Memory B cell (primary cell): Measurements from ENCODE around the gene XXYLT1.

Experiments
- ATAC-seq: fragments of 150-1000 bp; cut with Tn5 transposase; 2 replicates; pipeline ENCODE4 v1.10.0; 2021; ENCODE audit warnings: low read depth, mild to moderate bottlenecking, moderate library complexity
- DNase-seq, 2 donors: peaks; one replicate each; pipeline ENCODE4 v3.0.0; 2022; ENCODE audit warnings: low spot score in 2 of 2
- H3K27ac Mint-ChIP-seq: one replicate; pipeline ENCODE4 v1.8.0; 2022; ENCODE audit warnings: mild to moderate bottlenecking, moderate library complexity, mixed read lengths
- H3K27me3 Mint-ChIP-seq: one replicate; pipeline ENCODE4 v1.8.0; 2022; ENCODE audit warnings: mixed read lengths
- H3K36me3 Mint-ChIP-seq: one replicate; pipeline ENCODE4 v1.8.0; 2022; ENCODE audit warnings: mild to moderate bottlenecking, mixed read lengths
- H3K4me1 Mint-ChIP-seq: one replicate; pipeline ENCODE4 v1.8.0; 2022; ENCODE audit warnings: mixed read lengths
- H3K4me3 Mint-ChIP-seq: one replicate; pipeline ENCODE4 v1.8.0; 2022; ENCODE audit warnings: mild to moderate bottlenecking, moderate library complexity, mixed read lengths
- H3K9me3 Mint-ChIP-seq: one replicate; pipeline ENCODE4 v1.8.0; 2022; ENCODE audit warnings: mixed read lengths

Gene XXYLT1

DNA sequence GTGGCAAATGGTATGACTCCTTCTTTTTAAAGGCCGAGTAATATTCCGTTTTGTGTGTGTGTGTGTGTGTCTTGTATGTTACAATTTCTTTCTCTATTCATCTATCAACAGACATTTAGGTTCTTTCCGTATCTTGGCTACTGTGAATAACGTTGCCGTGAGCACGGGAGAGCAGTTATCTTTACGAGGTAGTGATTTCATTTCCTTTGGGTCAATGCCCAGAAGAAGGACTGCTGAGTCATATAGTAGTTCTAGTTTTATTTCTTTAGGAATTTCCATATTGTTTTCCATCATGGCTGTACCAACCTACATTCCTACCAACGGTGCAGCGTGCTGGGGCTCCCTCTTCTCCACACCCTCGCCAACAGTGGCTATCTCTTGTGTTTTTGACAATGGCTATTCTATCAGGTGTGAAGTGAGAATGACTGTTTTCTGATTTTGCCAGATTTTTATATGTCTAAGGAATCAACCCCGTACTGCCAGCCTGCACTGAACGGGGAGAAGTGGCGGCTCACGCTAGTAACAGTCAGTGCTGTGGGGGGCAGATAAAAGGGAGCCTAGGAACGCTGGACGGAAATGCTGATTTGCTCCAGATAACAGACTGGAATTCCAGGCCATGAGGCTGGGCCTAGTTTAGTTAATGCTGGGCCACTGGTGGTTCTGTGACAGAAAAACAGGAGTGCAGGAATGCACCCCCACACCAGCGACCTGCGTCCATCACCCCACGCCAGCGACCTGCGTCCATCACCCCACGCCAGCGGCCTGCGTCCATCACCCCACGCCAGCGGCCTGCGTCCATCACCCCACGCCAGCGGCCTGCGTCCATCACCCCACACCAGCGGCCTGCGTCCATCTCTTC is 168.1 kb downstream of the XXYLT1 start:
- H3K27me3 Mint-ChIP-seq: no peaks in the 10 kb centered on the region
- ATAC-seq (no peak), DNase-seq (no peak)
- H3K4me1 Mint-ChIP-seq: peaks cover 31% of the 10 kb centered on the region
- H3K9me3 Mint-ChIP-seq: no peaks in the 10 kb centered on the region
- no peak overlapping the region for H3K4me3 Mint-ChIP-seq
- H3K36me3 Mint-ChIP-seq: no peaks in the 10 kb centered on the region
- peak overlapping the region; percentile 90 for H3K27ac Mint-ChIP-seq

DNA sequence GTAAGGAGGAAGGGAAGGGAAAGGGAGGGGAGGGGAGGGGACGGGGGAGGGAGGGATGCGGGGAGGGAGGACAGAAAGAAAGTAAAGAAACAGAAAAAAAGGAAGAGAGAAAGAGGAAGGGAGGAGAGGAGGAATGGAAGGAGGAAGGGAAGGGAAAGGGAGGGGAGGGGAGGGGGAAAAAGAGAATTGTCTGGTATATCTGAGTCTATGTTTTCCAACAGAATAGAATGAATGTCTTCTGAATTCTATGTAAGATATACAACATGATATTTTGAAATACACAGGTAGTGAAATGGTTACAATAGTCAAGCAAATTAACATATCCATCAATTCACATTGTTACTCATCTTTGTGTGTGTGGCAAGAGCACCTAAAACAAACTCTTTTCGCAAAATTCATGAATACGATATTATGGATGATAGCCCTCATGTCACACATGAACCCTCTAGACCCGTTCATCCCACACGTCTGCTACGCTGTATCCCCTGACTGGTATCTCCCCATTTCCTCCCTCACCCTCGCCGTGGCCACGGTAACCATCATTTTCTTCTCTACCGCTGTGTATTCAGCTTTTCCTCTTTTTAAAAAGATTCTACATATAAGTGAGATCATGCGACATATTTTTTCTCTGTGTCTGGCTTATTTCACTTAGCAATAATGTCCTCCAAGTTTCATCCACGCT is 168.9 kb downstream of the XXYLT1 start:
- peak overlapping the region; percentile 47 for H3K4me3 Mint-ChIP-seq
- H3K36me3 Mint-ChIP-seq: no peaks in the 10 kb centered on the region
- ATAC-seq: no peak
- no peaks in the 10 kb centered on the region for H3K9me3 Mint-ChIP-seq
- H3K27ac Mint-ChIP-seq: peak overlapping the region; percentile 90
- peaks cover 36% of the 10 kb centered on the region for H3K4me1 Mint-ChIP-seq
- DNase-seq: no peak
- H3K27me3 Mint-ChIP-seq: no peaks in the 10 kb centered on the region

DNA sequence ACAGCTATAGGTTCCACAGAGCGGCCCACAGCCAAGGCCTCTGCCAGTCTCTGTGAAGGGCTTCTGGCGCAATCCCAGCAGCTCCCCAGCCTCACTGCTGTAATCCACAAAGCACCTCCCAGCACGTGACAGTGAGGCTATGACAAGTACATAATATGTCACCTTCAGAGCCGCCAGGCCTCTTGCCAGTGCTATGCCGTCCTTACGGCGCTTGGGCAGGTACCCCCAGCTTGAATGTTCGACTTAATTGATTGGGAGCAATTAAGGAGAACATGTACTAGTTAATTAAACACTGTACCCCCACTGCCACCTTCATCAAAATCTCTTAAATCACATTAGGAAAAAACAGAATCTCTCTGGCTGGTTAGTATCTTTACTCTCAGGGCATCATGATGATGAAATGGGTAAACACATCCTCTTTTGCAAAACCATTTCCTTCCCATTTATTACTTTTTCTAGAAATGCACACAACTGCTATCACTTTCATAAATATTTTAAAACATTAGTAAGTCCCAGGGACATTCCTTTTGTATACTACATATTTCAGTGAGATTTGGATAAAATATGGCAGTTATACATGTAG is 169.9 kb downstream of the XXYLT1 start:
- H3K27ac Mint-ChIP-seq: peak overlapping the region; percentile 90
- no peaks in the 10 kb centered on the region for H3K9me3 Mint-ChIP-seq
- DNase-seq (peak; percentile 36 to 42), ATAC-seq (peak; percentile 90)
- H3K27me3 Mint-ChIP-seq: no peaks in the 10 kb centered on the region
- no peaks in the 10 kb centered on the region for H3K36me3 Mint-ChIP-seq
- peak overlapping the region; percentile 47 for H3K4me3 Mint-ChIP-seq
- H3K4me1 Mint-ChIP-seq: peaks cover 38% of the 10 kb centered on the region

DNA sequence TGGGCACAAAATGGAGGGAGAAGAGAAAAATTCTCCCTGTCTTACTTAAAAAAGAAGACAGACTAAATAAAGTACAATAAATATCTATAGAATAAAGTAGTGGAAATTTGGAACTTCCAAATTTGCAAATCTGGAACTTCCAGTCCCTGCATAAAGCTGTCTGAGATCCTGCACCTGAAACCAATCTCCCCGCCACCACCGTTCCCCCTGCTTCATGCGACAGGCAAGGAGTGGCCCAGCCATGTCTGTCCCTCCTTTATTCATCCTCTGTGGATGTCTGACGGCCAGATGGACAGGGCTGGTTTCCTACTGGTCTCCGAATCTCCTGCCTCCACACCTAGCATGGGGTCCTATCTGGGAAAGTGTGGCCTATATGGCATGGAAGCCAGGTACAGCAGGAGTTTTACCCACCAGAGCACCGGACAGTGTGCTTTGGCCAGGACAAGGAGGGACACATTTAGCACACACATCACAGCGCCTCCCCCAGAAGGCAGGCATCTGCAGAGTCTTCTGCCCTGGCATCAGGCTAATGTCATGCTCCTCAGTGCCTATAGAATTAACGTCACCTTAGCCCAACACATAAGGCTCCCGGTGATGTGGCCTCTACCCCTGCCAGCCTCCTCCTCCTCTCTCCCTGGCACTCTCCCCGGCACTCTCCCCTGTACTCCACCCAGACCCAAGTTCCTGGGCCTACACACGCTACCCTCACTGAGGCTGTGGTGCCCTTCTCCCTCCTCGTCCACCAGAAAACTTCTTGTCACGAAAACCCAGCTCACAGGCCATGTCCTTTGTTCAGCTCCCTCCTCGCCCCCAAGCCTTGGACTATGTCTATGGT is 170.8 kb downstream of the XXYLT1 start:
- ATAC-seq: no peak
- no peaks in the 10 kb centered on the region for H3K9me3 Mint-ChIP-seq
- no peak for DNase-seq
- no peaks in the 10 kb centered on the region for H3K27me3 Mint-ChIP-seq
- H3K36me3 Mint-ChIP-seq: no peaks in the 10 kb centered on the region
- H3K4me1 Mint-ChIP-seq: peaks cover 46% of the 10 kb centered on the region
- H3K27ac Mint-ChIP-seq: peak overlapping the region; percentile 90
- H3K4me3 Mint-ChIP-seq: no peak overlapping the region

DNA sequence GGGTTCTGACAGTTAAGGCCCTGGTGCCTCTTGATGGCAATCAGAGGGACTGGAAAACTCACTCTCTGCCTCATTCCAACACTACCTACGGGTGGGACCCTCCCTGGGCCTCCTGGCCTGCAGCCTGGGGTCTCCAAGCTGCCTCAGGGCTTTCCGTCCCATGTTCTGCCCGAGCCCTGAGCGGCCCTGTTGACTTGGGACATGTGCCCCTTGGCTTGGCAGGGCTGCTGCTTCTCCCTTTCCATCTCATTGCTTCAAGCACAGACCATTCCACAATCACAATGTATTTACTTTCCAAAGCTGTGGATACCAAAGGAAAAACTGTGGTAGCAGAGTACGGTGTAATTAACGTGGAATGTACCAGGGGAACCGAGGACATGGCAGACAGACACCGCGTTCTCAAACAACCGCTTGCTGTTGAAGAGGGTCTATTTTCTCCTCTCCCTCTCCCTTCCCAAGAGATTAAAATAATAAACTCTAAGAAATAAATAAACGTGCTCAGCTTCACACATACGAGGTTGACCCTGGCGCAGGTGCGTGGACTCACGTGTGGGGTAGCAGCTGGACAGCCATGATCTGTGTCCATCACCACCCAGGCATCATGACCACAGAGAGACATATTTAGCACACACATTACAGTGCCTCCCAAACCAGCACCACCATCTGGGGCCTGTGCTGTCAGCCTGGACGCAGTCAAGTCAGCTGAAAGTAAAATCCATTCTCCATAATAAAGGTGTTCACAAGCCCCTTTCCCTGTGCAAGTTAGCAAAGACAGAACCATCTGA is 172.0 kb downstream of the XXYLT1 start:
- H3K27me3 Mint-ChIP-seq: no peaks in the 10 kb centered on the region
- H3K4me3 Mint-ChIP-seq: no peak overlapping the region
- H3K27ac Mint-ChIP-seq: no peak overlapping the region
- peaks cover 56% of the 10 kb centered on the region for H3K4me1 Mint-ChIP-seq
- DNase-seq (no peak), ATAC-seq (no peak)
- H3K36me3 Mint-ChIP-seq: no peaks in the 10 kb centered on the region
- H3K9me3 Mint-ChIP-seq: no peaks in the 10 kb centered on the region

DNA sequence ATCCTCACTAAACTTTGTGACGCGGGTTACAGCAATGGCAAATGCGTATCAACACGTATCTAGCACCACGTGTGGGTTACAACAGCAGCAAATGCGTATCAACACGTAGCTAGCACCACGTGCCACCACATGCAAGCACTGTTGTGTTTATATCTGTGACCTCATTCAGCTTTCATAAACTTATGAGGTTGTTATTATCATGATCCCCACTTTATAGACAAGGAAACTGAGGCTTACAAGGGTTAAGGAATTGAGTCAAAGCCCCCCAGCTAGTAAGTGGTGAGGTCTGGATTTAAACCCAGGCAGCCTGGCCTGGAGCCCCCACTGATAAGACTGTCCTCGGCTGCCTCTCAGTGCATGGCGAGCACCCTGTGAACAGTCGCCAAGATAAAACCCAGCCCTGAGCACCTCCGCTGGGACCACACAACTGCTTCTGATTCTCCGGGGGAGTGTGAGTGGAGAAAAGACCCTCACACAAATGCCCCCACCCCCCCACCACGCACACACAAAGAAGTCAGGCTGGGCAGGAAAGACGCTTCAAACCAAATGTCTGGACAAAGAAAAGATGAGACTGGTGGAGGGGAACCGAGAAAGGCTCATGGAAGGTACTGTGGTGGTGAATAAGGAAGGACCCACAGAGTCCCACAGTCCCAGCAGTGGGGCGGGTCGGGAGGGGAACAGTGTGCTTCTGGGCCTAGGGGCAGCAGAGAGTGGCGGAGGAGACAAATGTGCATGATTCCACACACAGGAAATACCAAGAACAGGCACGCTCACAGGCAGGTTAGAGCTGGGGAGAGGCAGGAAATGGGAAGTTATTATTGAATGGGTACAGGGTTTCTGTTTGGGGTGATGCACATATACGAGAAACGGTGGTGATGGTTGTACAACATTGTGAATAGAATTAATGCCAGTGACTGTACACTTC is 173.4 kb downstream of the XXYLT1 start:
- Mint-ChIP-seq H3K27ac (peak overlapping the region; percentile 38), H3K27me3 (no peaks in the 10 kb centered on the region), H3K36me3 (no peaks in the 10 kb centered on the region), H3K4me1 (peaks cover 56% of the 10 kb centered on the region), H3K4me3 (no peak overlapping the region), H3K9me3 (no peaks in the 10 kb centered on the region)
- ATAC-seq: no peak
- DNase-seq: no peak

DNA sequence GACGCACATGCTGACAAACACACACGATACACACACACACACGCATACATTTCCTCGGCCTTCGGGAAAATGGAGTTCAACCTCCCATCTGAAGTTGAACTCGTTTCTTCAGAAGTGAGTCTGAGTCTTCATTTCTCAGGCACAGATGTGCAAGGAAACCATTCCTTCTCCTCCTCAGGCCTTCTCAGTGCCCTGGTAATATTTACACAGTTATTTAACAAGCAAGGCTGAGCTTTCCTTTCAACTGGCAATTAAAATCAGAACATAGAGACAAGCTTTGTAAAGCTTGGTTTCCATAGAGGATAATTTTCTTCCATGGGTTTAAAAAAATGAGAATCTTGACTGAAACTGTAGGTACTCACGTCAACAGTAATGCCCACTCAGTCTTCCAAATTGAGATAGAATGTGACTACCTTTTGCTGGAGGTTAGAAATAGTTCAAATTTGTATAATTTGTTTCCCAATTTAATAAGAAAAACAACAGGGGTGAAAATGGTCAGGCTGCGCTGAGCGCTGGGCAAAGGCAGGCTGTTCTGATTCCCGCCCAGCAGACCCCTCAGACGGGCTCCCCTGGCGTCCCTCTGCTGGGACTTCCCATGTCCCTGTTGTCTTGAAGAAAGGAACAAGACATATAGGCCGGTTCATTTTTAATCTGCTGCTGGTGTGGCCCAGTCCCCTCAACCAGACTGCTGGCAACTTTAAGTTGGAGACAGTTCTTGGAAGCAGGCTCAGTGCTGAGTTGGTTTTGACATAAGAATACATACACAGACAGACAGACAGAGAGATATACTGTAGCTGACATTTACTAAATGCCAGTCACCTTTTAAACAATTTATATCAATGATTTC is 174.3 kb downstream of the XXYLT1 start:
- Mint-ChIP-seq H3K27me3 (no peaks in the 10 kb centered on the region), H3K4me1 (peaks cover 47% of the 10 kb centered on the region), H3K9me3 (no peaks in the 10 kb centered on the region), H3K36me3 (no peaks in the 10 kb centered on the region), H3K4me3 (no peak overlapping the region), H3K27ac (no peak overlapping the region)
- DNase-seq: no peak
- no peak for ATAC-seq

DNA sequence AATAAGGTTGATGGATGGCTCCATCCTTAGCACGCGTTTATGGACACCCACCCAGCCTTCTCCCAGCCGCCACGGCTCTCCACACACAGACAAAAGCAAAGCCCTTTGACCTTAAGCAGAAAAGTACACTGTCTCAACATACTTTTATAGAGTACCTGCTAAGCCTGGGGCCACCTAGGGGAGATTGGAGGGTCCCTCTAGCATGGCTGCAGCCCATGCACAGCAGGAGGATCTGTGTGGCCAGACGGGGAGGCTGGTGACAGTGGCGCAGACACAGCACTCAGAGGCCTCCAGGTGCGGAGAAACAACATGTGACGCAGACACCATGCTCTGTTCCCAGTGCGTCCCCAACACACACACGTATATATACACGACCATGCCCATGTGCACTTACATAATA is 174.9 kb downstream of the XXYLT1 start:
- ATAC-seq (no peak), DNase-seq (no peak)
- Mint-ChIP-seq H3K4me1 (peaks cover 43% of the 10 kb centered on the region), H3K36me3 (no peaks in the 10 kb centered on the region), H3K9me3 (no peaks in the 10 kb centered on the region), H3K4me3 (no peak overlapping the region), H3K27me3 (no peaks in the 10 kb centered on the region), H3K27ac (no peak overlapping the region)

DNA sequence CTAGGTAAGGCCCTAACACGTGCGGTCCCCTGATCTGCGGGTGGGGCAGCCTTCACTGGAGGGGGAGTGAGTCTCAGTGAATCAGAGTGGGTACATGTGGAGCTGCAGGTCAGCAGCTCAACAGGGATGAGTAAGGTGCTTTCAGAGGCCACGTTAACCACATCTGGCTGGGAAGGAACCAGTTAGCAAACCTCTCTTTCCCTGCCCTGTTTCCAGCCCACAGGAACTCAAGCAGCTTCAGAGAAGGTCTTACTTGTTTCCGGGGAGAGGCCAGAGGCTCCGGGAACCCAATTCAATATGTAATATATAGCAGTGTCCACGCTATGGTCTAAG is 175.3 kb downstream of the XXYLT1 start:
- Mint-ChIP-seq H3K27ac (peak overlapping the region; percentile 95), H3K4me1 (peaks cover 40% of the 10 kb centered on the region), H3K9me3 (no peaks in the 10 kb centered on the region), H3K27me3 (no peaks in the 10 kb centered on the region), H3K4me3 (no peak overlapping the region), H3K36me3 (no peaks in the 10 kb centered on the region)
- no peak for ATAC-seq
- no peak for DNase-seq

DNA sequence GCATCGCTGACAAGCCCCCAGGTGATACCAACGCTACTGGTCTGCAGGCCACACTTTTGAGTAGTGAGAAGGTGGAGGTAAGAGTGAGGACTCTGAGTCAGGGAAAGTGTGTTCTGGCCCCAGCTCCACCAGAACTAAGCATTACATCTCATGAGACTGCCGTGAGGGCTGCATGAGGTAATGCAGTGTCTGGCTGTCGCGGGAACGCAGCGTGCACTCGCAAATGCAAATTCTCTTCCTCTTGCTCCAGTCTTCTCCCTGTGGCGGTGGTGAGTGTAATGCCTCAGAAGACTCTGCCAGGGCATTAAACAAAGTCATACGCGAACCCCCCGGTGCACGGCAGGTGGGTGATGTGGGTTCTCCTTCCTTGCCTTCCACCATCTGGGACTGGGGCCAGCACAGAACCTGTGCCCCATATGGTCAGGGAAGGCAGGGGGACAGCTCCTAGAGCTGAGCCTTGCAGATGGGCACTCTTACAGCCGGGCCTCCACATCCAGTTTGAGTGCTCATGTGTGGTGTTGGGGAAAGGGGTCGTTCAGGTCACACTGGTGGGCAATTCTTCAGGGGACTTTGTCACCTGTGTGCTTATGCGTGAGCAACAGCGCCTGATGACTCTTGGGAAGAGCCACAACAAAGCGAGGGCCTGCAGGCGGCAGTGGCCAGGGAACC is 175.8 kb downstream of the XXYLT1 start:
- peak; percentile 58 to 62 for DNase-seq
- ATAC-seq: peak; percentile 82
- Mint-ChIP-seq H3K4me3 (peak overlapping the region; percentile 75), H3K9me3 (no peaks in the 10 kb centered on the region), H3K36me3 (no peaks in the 10 kb centered on the region), H3K4me1 (peaks cover 36% of the 10 kb centered on the region), H3K27me3 (no peaks in the 10 kb centered on the region), H3K27ac (peak overlapping the region; percentile 95)

DNA sequence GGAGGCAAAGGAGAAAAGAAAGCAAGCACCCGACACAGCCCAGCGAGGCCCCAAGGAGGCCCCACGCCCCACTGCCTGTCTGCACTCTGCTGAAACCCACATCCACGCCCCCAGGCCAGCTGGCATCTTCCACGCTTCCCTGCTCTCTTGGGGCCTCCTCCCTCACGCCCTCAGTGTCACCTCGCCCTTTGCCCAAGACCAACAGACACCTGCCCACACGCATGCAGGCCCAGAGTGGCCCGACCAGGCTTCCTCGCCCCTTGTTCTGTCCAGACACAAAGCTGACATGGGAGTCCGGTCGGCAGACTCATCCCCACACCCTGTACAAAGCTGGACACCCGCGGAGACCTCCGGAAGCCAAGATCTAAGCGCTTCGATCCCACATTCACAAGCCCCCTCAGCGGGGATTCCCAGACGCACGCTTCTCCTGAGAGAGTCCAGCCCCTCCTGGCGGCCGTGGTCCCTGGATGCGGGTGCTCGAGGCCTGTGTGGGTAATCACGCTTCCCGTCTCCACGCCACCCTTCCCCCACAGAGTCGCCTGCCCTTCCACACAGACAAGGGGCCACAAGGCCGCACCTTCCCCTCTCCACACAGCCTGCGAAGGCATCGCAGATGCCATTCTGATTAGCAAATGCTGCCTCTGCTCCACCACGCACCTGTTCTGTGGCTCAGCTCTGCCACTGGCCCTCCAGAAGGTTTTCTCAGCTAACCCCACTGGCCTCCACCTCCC is 176.6 kb downstream of the XXYLT1 start:
- H3K4me1 Mint-ChIP-seq: peaks cover 36% of the 10 kb centered on the region
- H3K27me3 Mint-ChIP-seq: no peaks in the 10 kb centered on the region
- H3K4me3 Mint-ChIP-seq: peak overlapping the region; percentile 75
- H3K9me3 Mint-ChIP-seq: no peaks in the 10 kb centered on the region
- H3K36me3 Mint-ChIP-seq: no peaks in the 10 kb centered on the region
- DNase-seq: peak; percentile 63 to 68
- peak overlapping the region; percentile 95 for H3K27ac Mint-ChIP-seq
- ATAC-seq: peak; percentile 84
